C4-2B (cell line): ENCODE data around the gene PLIN1.

Experiments used
- H3K27ac ChIP-seq: fragments of 450-650 bp; 2 replicates; pipeline ENCODE4 v1.5.1; 2017
- CTCF ChIP-seq: fragments of 450-650 bp; conservative IDR thresholded peaks from 2 replicates; pipeline ENCODE4 v1.5.1; 2017; ENCODE audit warnings: mild to moderate bottlenecking
- ZFX ChIP-seq: fragments of 450-650 bp; IDR thresholded peaks from 2 replicates; pipeline ENCODE4 v1.6.1; 2017

Gene PLIN1

DNA sequence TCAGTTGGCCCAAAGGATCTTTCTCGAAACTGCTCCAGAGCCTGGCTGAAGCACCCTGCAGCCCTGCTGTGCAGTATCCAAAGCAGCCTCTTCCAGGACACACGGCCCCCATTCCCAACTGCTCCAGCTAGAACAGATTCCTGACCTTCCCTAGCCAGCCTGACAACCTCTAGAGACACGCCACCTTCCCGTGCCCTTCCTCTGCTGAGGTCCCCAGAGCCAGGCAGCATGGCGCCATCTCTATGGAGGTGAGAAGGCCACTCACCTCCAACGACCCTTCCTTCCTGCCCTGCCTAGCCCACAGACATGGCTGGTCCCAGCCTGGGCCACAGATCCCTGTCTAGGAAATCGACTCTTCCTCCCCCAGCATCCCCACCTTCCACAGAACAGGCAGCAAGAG lies 27.0 kb downstream of the PLIN1 start:
- TF ChIP-seq CTCF (no peak), ZFX (no peak)

DNA sequence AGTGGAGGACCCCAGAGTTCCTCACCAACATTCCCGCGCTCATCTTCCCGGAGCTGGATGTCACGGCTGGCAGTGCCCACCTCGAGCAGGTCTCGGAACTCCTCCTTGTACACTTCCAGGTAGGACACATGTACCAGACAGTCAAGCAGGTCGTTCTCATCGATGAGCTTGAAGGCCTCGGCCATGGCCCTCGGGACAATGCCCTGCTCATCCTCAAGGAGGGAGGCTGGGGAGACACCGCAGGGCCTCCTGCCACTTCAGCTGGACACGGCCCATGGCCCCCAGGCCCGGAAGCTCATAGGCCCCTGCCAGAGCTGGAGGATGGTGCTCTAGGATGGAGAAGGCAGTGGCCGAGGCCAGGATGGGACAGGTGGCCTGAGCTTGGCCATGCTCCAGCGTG lies 29.5 kb downstream of the PLIN1 start:
- H3K27ac ChIP-seq, result no peak overlapping the region
- no peak for TF ChIP-seq CTCF
- no peak for TF ChIP-seq ZFX

More for the DNA sequence above, 27.0 kb downstream of the PLIN1 start:
- no peak overlapping the region for H3K27ac ChIP-seq

GRCh38 chr15:89649013-89649625 lies 30.0 kb downstream of the PLIN1 start:
- H3K27ac ChIP-seq, result no peak overlapping the region
- no peak for TF ChIP-seq CTCF
- no peak for TF ChIP-seq ZFX

DNA sequence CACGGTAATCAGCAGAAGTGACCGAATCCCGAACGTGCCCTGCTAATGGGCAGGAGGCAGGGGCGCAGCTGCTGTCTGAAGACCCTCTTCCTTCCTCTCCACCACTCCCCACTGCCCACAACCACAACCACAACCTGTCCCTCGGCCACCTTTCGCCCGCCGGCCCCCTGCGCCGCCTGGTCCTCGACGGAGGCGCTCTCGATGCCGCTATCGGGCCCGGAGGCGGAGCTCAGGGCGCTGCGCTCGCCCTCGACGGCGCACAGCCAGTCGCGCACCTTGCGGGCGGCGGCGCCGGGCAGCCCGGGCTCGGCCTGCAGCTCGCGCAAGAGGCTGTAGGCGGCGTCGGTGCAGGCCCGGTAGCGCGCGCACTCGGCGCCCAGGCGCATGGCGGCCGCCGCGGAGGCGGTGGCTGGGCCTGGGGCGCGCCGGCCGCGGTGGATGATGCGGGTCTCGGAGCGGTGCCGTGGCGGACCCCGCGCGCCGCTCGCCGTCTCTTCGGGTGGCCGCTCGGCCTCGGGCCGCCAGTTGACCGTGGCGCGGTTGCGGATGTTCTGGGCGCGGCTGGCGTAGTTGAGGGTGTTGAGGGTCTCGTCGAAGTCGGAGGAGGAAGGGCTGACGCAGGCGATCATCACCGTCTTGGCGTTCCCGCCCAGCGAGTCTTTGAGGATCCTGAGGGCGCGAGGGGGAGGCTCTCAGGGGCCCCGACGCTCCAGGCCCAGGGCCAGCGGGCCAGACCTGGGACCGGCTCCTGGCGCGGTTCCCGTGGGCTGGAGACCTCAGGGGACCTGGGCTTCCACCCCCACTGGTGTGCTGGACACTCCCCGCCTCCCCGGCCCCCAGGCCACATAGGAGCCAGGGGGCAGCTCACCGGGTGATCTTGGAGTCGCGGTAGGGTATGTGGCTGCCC lies 30.8 kb downstream of the PLIN1 start:
- TF ChIP-seq ZFX (no peak), CTCF (no peak)
- no peak overlapping the region for H3K27ac ChIP-seq

GRCh38 chr15:89647191-89647851 lies 31.8 kb downstream of the PLIN1 start:
- TF ChIP-seq CTCF, result peak; percentile 96
- no peak for TF ChIP-seq ZFX
- H3K27ac ChIP-seq, result no peak overlapping the region

DNA sequence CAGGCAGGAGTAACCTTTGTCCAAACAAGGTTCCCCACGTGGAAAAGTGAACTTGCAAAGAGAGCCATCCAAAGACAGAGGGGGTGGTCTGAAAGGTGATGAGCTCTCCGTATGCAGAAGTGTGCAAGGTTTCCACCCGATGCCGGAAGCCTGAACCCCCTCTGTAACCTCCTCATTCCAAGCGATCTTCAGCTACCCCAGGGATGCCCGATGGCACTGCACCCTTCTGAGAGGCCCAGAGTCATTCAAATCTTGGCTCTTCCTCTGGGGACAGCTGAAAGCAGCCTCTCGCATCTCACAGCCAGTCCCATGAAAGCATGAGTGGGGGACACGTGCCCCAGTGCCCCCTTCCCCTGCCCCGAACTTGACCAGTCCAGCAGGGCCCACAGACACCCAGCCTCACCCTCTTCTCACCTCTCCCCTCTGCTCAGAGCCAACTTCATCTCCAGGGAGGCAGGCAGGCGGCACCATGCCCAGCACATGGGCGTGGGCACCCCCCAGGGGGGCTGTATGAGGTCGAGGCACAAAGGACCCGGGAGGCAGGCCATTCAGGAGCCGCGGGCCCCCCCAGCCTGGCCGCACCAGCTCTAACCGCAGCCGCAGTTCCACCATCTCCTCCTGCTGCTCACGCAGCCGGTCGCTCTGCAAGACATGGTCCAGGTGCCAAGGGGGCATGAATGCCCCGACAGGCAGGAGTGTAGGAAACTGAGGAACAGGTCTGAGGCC lies 32.6 kb downstream of the PLIN1 start:
- no peak overlapping the region for H3K27ac ChIP-seq
- no peak for TF ChIP-seq CTCF
- no peak for TF ChIP-seq ZFX
